ENCODE results near the gene FAM227B.

DNA sequence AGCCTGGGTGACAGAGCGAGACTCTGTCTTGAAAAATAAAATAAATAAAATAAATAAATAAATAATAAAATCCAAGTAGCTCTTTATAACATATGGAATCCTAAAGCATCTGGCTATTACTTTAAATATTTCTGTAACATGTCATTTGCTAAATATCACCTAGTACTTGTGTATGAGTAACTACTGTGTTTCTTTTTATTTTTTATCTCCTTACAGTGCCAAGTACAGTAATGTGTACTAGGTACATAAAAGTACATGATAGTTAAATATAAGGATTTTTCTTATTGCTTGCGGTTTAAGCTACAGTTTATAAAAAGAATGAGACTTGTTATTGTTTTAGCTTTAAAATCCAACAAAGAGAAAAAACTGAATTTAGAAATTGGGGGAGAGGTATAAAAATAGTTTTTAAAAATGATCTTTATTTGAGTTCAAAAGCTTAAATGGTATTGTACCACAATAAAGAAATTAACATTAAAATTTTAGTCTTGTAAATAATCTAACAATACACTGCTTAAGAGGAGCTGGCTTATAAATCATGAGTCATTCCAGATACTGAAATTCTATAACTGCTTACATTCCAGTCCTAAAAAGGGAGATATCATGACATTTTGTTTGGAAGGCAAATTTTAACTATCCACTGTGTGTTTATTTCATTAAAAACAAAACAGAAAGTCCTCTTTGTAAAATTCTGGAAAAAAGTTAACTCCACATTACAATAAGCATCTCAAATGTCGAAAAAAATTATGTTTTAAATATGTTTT lies 124.4 kb downstream of the FAM227B start:
- no peak for TF ChIP-seq EZH2 (IDR thresholded peaks at IDR 0.05)
- no peak for TF ChIP-seq POLR2AphosphoS5 (IDR thresholded peaks at IDR 0.05; ENCODE audit: borderline replicate concordance, low read depth, low read length)
- TF ChIP-seq FOXP2 (optimal IDR thresholded peaks at IDR 0.05; ENCODE audit: control extremely low read depth, extremely low read length, insufficient read depth): no peak

All from SK-N-MC (cell line).